Heart left ventricle (tissue), 13 donors: Measurements from ENCODE around the gene NDUFS8.

Experiments
- POLR2A ChIP-seq, 2 donors: fragments of 450-650 bp; IDR thresholded peaks; one replicate each; pipeline ENCODE4 v1.6.1; 2017; ENCODE audit warnings: antibody characterized with exemption in 2 of 2, mild to moderate bottlenecking in 2 of 2, moderate library complexity in 2 of 2
- TF ChIP-seq, protein P1 (sequence below), 12 donors: fragments of 200-600 bp; sonication (generic) in 4 of 12; IDR thresholded peaks; one replicate each; pipeline versions ENCODE4 v1.5.0 to v1.8.0; 2018 to 2022; ENCODE audit warnings: antibody characterized with exemption in 12 of 12, mild to moderate bottlenecking in 5 of 12
- donor health status: ischemic (EF 13 %, LVEDD 7.1; RV severe dilation, severe dysfunction).
- donor health status: DM: no; HTN: yes; CAD: no.
- donor health status: DM: no; HTN: no; CAD: no.
- donor health status: ischemic (EF 25% LVEDD 6.9; RV normal size, moderate dysfunction).
- donor health status: ischemic (EF 25% LVEDD 5.7; RV mildly dilated, moderate dysfunction).
- donor health status: ischemic (EF 35%, LVEDD 5.7; RV mildly dilated, moderate dysfunction).
- donor health status: nonischemic (EF 11% LVEDD 7.7; RV severe dilation, severe dysfunction).
- donor health status: DM: yes; HTN: yes; CAD: no.
- donor health status: PGD.
- donor health status: ischemic (EF 29% LVEDD 5.4; RV normal size, mild dysfunction).
- donor health status: nonischemic (EF 23%, LVEDD 6.1; RV moderate dilation, normal function).

DNA sequence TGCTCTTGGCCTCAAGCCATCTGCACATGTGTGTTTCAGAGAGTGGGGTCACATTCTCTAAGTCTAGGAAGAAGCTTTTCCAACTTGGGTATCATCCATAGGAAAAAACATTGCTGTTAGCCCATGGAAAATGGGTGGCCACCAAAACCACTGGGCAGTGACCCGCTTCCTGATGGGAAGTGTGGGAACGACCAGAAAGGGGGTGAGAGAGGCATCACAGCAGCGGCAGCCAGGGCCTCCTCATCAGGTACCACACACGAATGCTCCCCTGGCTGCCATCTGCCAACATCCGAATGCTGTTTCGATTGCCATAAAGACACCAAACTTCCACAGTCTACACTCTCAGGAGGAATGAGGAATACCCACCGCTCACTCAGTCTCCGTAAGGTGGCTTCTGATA is 50.4 kb downstream of the NDUFS8 start:
- TF ChIP-seq, protein P1, sequence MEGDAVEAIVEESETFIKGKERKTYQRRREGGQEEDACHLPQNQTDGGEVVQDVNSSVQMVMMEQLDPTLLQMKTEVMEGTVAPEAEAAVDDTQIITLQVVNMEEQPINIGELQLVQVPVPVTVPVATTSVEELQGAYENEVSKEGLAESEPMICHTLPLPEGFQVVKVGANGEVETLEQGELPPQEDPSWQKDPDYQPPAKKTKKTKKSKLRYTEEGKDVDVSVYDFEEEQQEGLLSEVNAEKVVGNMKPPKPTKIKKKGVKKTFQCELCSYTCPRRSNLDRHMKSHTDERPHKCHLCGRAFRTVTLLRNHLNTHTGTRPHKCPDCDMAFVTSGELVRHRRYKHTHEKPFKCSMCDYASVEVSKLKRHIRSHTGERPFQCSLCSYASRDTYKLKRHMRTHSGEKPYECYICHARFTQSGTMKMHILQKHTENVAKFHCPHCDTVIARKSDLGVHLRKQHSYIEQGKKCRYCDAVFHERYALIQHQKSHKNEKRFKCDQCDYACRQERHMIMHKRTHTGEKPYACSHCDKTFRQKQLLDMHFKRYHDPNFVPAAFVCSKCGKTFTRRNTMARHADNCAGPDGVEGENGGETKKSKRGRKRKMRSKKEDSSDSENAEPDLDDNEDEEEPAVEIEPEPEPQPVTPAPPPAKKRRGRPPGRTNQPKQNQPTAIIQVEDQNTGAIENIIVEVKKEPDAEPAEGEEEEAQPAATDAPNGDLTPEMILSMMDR (IDR thresholded peaks at IDR 0.05), result no peak
- no peak for TF ChIP-seq POLR2A (IDR thresholded peaks at IDR 0.05)
